Measurements from ENCODE around the gene DNPH1. TPM values are rescaled to one million over a fixed set of nuclear protein-coding genes. Genes with fewer than 3 reads are reported as not detected.

DNPH1 gene
- total RNA-seq, 2 donors from 2014 or later = 94.2 to 119 TPM

- no peaks in the 10 kb centered on the region for H3K36me3 ChIP-seq (replicated peaks in 1 of 2; ENCODE audit: insufficient read depth in 1 of 2, low read depth in 2 of 2)
- intact Hi-C loops (cut with DNase I) = no loop called here
- ATAC-seq = no peak
- WGBS, 2 donors = 84 to 94% methylated on average over 11 to 15 of the region's 15 CpGs
- no peak overlapping the region for H3K4me3 ChIP-seq
- TF ChIP-seq POLR2A (IDR thresholded peaks at IDR 0.05) = no peak
- TF ChIP-seq, protein P1, sequence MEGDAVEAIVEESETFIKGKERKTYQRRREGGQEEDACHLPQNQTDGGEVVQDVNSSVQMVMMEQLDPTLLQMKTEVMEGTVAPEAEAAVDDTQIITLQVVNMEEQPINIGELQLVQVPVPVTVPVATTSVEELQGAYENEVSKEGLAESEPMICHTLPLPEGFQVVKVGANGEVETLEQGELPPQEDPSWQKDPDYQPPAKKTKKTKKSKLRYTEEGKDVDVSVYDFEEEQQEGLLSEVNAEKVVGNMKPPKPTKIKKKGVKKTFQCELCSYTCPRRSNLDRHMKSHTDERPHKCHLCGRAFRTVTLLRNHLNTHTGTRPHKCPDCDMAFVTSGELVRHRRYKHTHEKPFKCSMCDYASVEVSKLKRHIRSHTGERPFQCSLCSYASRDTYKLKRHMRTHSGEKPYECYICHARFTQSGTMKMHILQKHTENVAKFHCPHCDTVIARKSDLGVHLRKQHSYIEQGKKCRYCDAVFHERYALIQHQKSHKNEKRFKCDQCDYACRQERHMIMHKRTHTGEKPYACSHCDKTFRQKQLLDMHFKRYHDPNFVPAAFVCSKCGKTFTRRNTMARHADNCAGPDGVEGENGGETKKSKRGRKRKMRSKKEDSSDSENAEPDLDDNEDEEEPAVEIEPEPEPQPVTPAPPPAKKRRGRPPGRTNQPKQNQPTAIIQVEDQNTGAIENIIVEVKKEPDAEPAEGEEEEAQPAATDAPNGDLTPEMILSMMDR (IDR thresholded peaks at IDR 0.05) = no peak
- peaks cover 1% of the 10 kb centered on the region for H3K4me1 ChIP-seq
- H3K9me3 ChIP-seq = no peaks in the 10 kb centered on the region
- no peak overlapping the region for H3K27ac ChIP-seq
- no peak for DNase-seq
- no peaks in the 10 kb centered on the region for H3K27me3 ChIP-seq
Measured at GRCh38 chr6:43222418-43223059, 6.7 kb downstream of the DNPH1 start.

- no peaks in the 10 kb centered on the region for H3K9me3 ChIP-seq
- WGBS, 2 donors = 74 to 88% methylated on average over 15 to 17 of the region's 20 CpGs
- no peak overlapping the region for H3K4me3 ChIP-seq
- ATAC-seq (no peak), DNase-seq (peak in 2 of 4 donors; percentile 28 to 38)
- H3K27ac ChIP-seq = no peak overlapping the region
- intact Hi-C loops (cut with DNase I) = no loop called here
- H3K27me3 ChIP-seq = no peaks in the 10 kb centered on the region
- TF ChIP-seq POLR2A (IDR thresholded peaks at IDR 0.05) = no peak
- TF ChIP-seq, protein P1 (IDR thresholded peaks at IDR 0.05) = no peak
- peaks cover 0 to 2% of the 10 kb centered on the region in 2 donors for H3K36me3 ChIP-seq (replicated peaks in 1 of 2; ENCODE audit: insufficient read depth in 1 of 2, low read depth in 2 of 2)
- no peaks in the 10 kb centered on the region for H3K4me1 ChIP-seq
Measured at GRCh38 chr6:43221046-43221972, 8.0 kb downstream of the DNPH1 start.

DNA sequence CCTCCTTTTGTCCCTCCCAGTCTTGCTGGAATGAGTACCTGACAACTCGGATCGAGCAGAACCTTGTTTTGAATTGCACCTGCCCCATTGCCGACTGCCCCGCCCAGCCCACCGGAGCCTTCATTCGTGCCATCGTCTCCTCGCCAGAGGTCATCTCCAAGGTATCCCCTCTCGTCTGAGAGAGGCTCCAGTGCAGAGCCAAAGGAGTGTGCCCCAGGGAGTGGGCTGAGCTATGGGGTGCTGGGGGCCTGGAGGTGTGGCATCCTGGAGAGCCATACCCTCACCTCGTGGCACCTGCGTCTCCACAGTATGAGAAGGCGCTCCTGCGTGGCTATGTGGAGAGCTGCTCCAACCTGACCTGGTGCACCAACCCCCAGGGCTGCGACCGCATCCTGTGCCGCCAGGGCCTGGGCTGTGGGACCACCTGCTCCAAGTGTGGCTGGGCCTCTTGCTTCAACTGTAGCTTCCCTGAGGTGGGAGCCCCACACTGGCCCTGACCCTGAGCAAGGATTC is 8.8 kb downstream of the DNPH1 start:
- Histone ChIP-seq H3K4me1 (no peaks in the 10 kb centered on the region), H3K36me3 (replicated peaks in 1 of 2; ENCODE audit: insufficient read depth in 1 of 2, low read depth in 2 of 2) (peaks cover 0 to 3% of the 10 kb centered on the region in 2 donors), H3K9me3 (no peaks in the 10 kb centered on the region), H3K4me3 (no peak overlapping the region), H3K27ac (no peak overlapping the region), H3K27me3 (no peaks in the 10 kb centered on the region)
- intact Hi-C loops (cut with DNase I) = no loop called here
- TF ChIP-seq, protein P1 (IDR thresholded peaks at IDR 0.05) = no peak
- TF ChIP-seq POLR2A (IDR thresholded peaks at IDR 0.05) = no peak
- DNase-seq = no peak
- WGBS, 2 donors = 89 to 93% methylated on average over 10 to 16 of the region's 16 CpGs
- ATAC-seq = no peak

DNA sequence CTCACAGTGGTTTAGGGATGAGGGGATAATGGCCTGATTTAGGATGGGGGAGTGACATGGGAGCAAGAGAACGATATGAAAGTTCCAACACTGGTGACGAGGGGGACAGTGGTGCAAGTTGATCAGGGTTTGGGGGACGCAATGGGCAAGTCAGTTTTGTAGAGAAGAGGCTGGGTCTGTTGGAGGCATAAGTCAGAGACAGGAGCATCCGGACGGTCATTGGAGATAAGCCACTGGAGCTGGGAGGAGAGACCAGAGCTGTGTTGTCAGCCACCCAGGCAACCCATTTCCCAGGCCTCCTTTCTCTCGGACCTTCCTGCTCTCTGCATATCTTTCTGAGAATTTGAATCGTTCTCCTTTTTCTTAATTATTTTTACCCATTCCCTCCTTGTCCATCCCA is 9.5 kb downstream of the DNPH1 start:
- H3K36me3 ChIP-seq (replicated peaks in 1 of 2; ENCODE audit: insufficient read depth in 1 of 2, low read depth in 2 of 2) = peaks cover 0 to 3% of the 10 kb centered on the region in 2 donors
- H3K27me3 ChIP-seq = no peaks in the 10 kb centered on the region
- no peak overlapping the region for H3K4me3 ChIP-seq
- 84 to 90% methylated on average over 7 of the region's 7 CpGs for WGBS, 2 donors
- no peak for TF ChIP-seq POLR2A (IDR thresholded peaks at IDR 0.05)
- TF ChIP-seq, protein P1 (IDR thresholded peaks at IDR 0.05) = no peak
- DNase-seq = no peak
- ATAC-seq = no peak
- H3K27ac ChIP-seq = no peak overlapping the region
- no peaks in the 10 kb centered on the region for H3K4me1 ChIP-seq
- intact Hi-C loops (cut with DNase I) = no loop called here
- no peaks in the 10 kb centered on the region for H3K9me3 ChIP-seq

Measured in body of pancreas (tissue), 4 donors.